ENCODE measurements around the gene CDC42BPA. TPM values are rescaled to one million over a fixed set of nuclear protein-coding genes. Genes with fewer than 3 reads are reported as not detected.
A peak's percentile ranks its signal among the peaks of the same experiment; 100 is the strongest.

Gene CDC42BPA
- total and polyA plus RNA-seq, 9 of the 15 experiments (the other 6 are each of a cell fraction or from before 2014, with no cell fraction given): 8.0 to 77.5 (median 52.1) TPM

DNA sequence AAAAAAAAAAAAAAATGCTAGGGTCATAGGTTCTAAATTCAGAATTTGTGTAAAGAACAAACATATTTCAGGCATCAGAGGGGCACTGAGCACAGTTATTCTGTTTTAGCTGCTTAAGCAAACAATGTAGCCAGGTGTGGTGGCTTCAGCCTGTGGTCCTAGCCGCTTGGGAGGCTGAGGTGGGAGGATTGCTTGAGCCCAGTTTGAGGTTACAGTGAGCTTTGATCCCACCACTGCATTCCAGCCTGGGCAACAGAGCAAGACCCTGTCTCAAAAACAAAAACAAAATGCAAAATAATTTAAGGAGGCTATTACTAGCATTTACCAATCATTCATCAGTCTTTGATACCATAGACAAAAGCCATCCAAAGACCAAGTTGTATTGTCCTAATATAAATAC lies 49.7 kb upstream of the CDC42BPA start:
- no peak for FAIRE-seq
- H3K36me3 ChIP-seq (ENCODE audit: control insufficient read depth, insufficient read depth, low read length): no peaks in the 10 kb centered on the region
- H4K20me1 ChIP-seq (replicated peaks; ENCODE audit: control insufficient read depth, insufficient read depth, low read length): no peaks in the 10 kb centered on the region
- no peak for ATAC-seq
- in situ Hi-C loops (cut with MboI) (no loop called here), intact Hi-C loops (cut with micrococcal nuclease) (no loop called here)
- TF ChIP-seq RBM25 (IDR thresholded peaks at IDR 0.05; ENCODE audit: low read depth, low read length, severe bottlenecking) (peak; percentile 21), ZNF121 (CRISPR knock-in tag; conservative IDR thresholded peaks at IDR 0.05) (peak; percentile 75), GMEB1 (CRISPR knock-in tag; IDR thresholded peaks at IDR 0.05) (no peak)
- H3K9ac ChIP-seq (ENCODE audit: insufficient read depth in 1 of 2, low read depth in 2 of 2, low read length in 2 of 2): no peak overlapping the region
- H3K9me3 ChIP-seq (replicated peaks; ENCODE audit: control insufficient read depth, insufficient read depth, low read depth, low read length): no peaks in the 10 kb centered on the region
- no peaks in the 10 kb centered on the region for H3K79me2 ChIP-seq (ENCODE audit: control insufficient read depth, insufficient read depth, low read length)
- ChIA-PET POLR2A (interaction anchor here (3.7 kb wide), 1 partner anchor 12 kb away, joined by 12 read pairs; no protein-coding TSS in a partner anchor), CTCF (ENCODE audit: low intra/inter-chr PET ratio) (interaction anchor here (0.6 kb wide), 1 partner anchor 9 kb away, joined by 6 read pairs; no protein-coding TSS in a partner anchor)
- no peak for DNase-seq (ENCODE audit: extremely low read depth in 1 of 4, low spot score in 3 of 4)
- 94% methylated on average over 1 of the region's 1 CpG for WGBS (ENCODE audit: insufficient coverage, low coverage, missing lambda C conversion rate)
- no peak overlapping the region for H2AFZ ChIP-seq (ENCODE audit: low read depth, low read length)
- BruUV-seq (replicated peaks): no TSS peak
- H3K4me1 ChIP-seq (replicated peaks in 1 of 2; ENCODE audit: control insufficient read depth in 2 of 2, insufficient read depth in 2 of 2, low read length in 2 of 2): peaks cover 8 to 29% of the 10 kb centered on the region in 2 experiments; a peak in 4 of 5 replicates
- no peak overlapping the region for H3K27ac ChIP-seq (ENCODE audit: extremely low read depth, low read depth, low read length)
- H3K4me2 ChIP-seq (ENCODE audit: insufficient read depth, low read length): no peak overlapping the region
- no peaks in the 10 kb centered on the region for H3K9me1 ChIP-seq (ENCODE audit: control insufficient read depth, insufficient read depth, low read length)
- no peaks in the 10 kb centered on the region for H3K27me3 ChIP-seq (ENCODE audit: control insufficient read depth in 2 of 2, insufficient read depth in 2 of 2, low read length in 2 of 2)
- H3K4me3 ChIP-seq: no peak overlapping the region
